Measurements from ENCODE around the gene ULK4. TPM values are rescaled to one million over a fixed set of nuclear protein-coding genes. Genes with fewer than 3 reads are reported as not detected.

ULK4 gene
- total RNA-seq, 4 donors from 2014 or later: 2.0 to 3.0 (median 2.3) TPM

- H3K27me3 ChIP-seq: no peaks in the 10 kb centered on the region
- H3K9me3 ChIP-seq: no peaks in the 10 kb centered on the region
- no peak overlapping the region for H3K4me3 ChIP-seq
- TF ChIP-seq POLR2A (IDR thresholded peaks at IDR 0.05) (no peak), CTCF (IDR thresholded peaks at IDR 0.05 in 4 of 5, conservative IDR thresholded peaks at IDR 0.05 in 1 of 5) (no peak)
- DNase-seq: no peak
- in situ Hi-C loops (cut with MboI; ENCODE audit: low sequenced_read_pairs in 4 of 4) (no loop called here), intact Hi-C loops (cut with DNase I; ENCODE audit: low total_unique reads) (no loop called here)
- H3K4me1 ChIP-seq: no peaks in the 10 kb centered on the region
- no peak overlapping the region for H3K27ac ChIP-seq
- H3K36me3 ChIP-seq: no peaks in the 10 kb centered on the region
- no peak for ATAC-seq
These were observed 276.8 kb downstream of the ULK4 start for GRCh38 chr3:41684797-41685735.

- Histone ChIP-seq H3K4me3 (no peak overlapping the region), H3K36me3 (no peaks in the 10 kb centered on the region), H3K4me1 (no peaks in the 10 kb centered on the region), H3K27me3 (no peaks in the 10 kb centered on the region), H3K27ac (no peak overlapping the region), H3K9me3 (no peaks in the 10 kb centered on the region)
- TF ChIP-seq CTCF (IDR thresholded peaks at IDR 0.05 in 4 of 5, conservative IDR thresholded peaks at IDR 0.05 in 1 of 5): no peak
- TF ChIP-seq POLR2A (IDR thresholded peaks at IDR 0.05): no peak
- intact Hi-C loops (cut with DNase I; ENCODE audit: low total_unique reads) (no loop called here), in situ Hi-C loops (cut with MboI; ENCODE audit: low sequenced_read_pairs in 4 of 4) (no loop called here)
- DNase-seq (no peak), ATAC-seq (no peak)
These were observed 278.1 kb downstream of the ULK4 start for GRCh38 chr3:41683666-41684350.

- in situ Hi-C loops (cut with MboI; ENCODE audit: low sequenced_read_pairs in 4 of 4) (no loop called here), intact Hi-C loops (cut with DNase I; ENCODE audit: low total_unique reads) (no loop called here)
- H3K9me3 ChIP-seq: no peaks in the 10 kb centered on the region
- ATAC-seq: no peak
- no peak overlapping the region for H3K4me3 ChIP-seq
- H3K27ac ChIP-seq: no peak overlapping the region
- H3K27me3 ChIP-seq: no peaks in the 10 kb centered on the region
- no peaks in the 10 kb centered on the region for H3K4me1 ChIP-seq
- TF ChIP-seq CTCF (IDR thresholded peaks at IDR 0.05 in 4 of 5, conservative IDR thresholded peaks at IDR 0.05 in 1 of 5): no peak
- no peak for TF ChIP-seq POLR2A (IDR thresholded peaks at IDR 0.05)
- H3K36me3 ChIP-seq: no peaks in the 10 kb centered on the region
- DNase-seq: no peak
These were observed 278.9 kb downstream of the ULK4 start for GRCh38 chr3:41682996-41683395.

GRCh38 chr3:41682382-41682781 lies 279.5 kb downstream of the ULK4 start:
- H3K9me3 ChIP-seq: no peaks in the 10 kb centered on the region
- H3K27me3 ChIP-seq: no peaks in the 10 kb centered on the region
- intact Hi-C loops (cut with DNase I; ENCODE audit: low total_unique reads) (no loop called here), in situ Hi-C loops (cut with MboI; ENCODE audit: low sequenced_read_pairs in 4 of 4) (no loop called here)
- no peak for DNase-seq
- H3K4me3 ChIP-seq: no peak overlapping the region
- H3K36me3 ChIP-seq: no peaks in the 10 kb centered on the region
- no peak for TF ChIP-seq POLR2A (IDR thresholded peaks at IDR 0.05)
- no peak for TF ChIP-seq CTCF (IDR thresholded peaks at IDR 0.05 in 4 of 5, conservative IDR thresholded peaks at IDR 0.05 in 1 of 5)
- H3K4me1 ChIP-seq: no peaks in the 10 kb centered on the region
- ATAC-seq: no peak
- no peak overlapping the region for H3K27ac ChIP-seq

Measured in gastrocnemius medialis (tissue), 4 donors.